ENCODE results near the gene HRK. TPM values are rescaled to one million over a fixed set of nuclear protein-coding genes. Genes with fewer than 3 reads are reported as not detected.

The HRK gene
- total and polyA plus RNA-seq, 9 donors, result 0.13 to 0.64 (median 0.29) TPM

DNA sequence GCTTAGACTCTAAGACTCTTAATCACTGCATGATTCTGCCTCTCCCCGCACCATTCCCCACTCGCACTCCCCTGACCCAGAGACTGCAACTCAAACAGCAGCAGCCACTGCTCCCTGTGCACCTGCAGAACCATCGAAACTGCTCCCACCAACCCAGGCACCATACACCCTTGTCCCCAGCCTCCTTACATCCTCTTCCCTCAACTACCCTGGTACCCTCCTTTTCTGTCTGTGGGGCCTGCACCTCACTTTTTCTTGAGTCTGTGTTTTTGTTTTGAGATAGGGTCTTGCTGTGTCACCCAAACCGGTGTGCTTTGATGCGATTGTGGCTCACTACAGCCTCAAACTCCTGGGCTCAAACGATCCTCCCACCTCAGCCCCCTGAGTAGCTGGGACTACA lies 73.7 kb downstream of the HRK start:
- Histone ChIP-seq H3K27me3 (ENCODE audit: control insufficient read depth, insufficient read depth, low read length) (no peaks in the 10 kb centered on the region), H3K36me3 (ENCODE audit: control insufficient read depth, insufficient read depth, low read length) (no peaks in the 10 kb centered on the region), H3K4me1 (ENCODE audit: control insufficient read depth, insufficient read depth, low read length) (no peaks in the 10 kb centered on the region), H3K9me3 (replicated peaks; ENCODE audit: control insufficient read depth, low read depth, low read length) (no peaks in the 10 kb centered on the region), H3K4me3 (ENCODE audit: low read length) (no peak overlapping the region), H3K27ac (ENCODE audit: low read length) (no peak overlapping the region)
- DNase-seq, result no peak
- WGBS (ENCODE audit: insufficient coverage), result 98% methylated on average over 5 of the region's 6 CpGs

DNA sequence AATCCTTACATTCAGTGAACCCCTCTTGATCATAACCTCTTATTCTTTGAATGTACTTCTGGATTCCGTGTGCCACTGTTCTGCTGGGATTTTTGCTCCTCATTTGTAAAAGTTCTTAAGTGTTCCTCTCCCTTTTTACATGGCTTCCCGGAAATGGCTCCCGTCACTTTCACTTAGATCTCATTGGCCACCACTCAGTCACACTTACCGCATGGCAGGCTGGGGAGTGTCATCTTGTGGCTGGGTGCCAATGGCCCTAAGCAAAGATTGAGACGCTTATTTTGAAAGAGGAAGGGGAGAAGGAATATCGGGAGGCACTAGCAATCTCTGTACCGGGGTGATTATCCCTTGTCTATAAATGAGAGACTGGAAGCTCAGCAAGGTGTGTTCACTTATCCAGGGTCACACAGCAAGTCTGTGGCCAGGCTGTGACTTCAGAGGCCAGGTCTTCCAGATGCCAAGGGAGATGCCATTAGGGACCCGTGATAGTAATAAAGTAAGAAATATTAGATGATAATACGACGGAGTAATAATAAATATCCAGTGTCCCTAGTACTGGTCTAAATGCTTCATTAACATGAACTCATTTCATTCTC lies 74.3 kb downstream of the HRK start:
- 61% methylated on average over 3 of the region's 10 CpGs for WGBS (ENCODE audit: insufficient coverage)

More for the DNA sequence above, 74.3 kb downstream of the HRK start:
- no peaks in the 10 kb centered on the region for H3K27me3 ChIP-seq (ENCODE audit: control insufficient read depth, insufficient read depth, low read length)
- no peak overlapping the region for H3K4me3 ChIP-seq (ENCODE audit: low read length)
- H3K9me3 ChIP-seq (replicated peaks; ENCODE audit: control insufficient read depth, low read depth, low read length), result no peaks in the 10 kb centered on the region
- H3K27ac ChIP-seq (ENCODE audit: low read length), result no peak overlapping the region
- DNase-seq, result no peak
- H3K4me1 ChIP-seq (ENCODE audit: control insufficient read depth, insufficient read depth, low read length), result no peaks in the 10 kb centered on the region
- no peaks in the 10 kb centered on the region for H3K36me3 ChIP-seq (ENCODE audit: control insufficient read depth, insufficient read depth, low read length)

Other genes with a start within 250 kb of the HRK start
- gene SPRING1, start 143.4 kb downstream of the HRK start, total RNA-seq, result 9.0 TPM
- 10 to 100 TPM; 11.2 to 20.5 (median 14.1) TPM for gene SPRING1, start 143.4 kb downstream of the HRK start, polyA plus RNA-seq (ENCODE audit: insufficient read depth in 1 of 8, insufficient read length in 8 of 8, low replicate concordance in 1 of 8)
- 1.3 TPM for gene RNFT2, start 143.1 kb downstream of the HRK start, total RNA-seq
- gene RNFT2, start 143.1 kb downstream of the HRK start, polyA plus RNA-seq (ENCODE audit: insufficient read depth in 1 of 8, insufficient read length in 8 of 8, low replicate concordance in 1 of 8), result 1 to 10 TPM in 7 of 8 donors, under 1 TPM in 1; 0.88 to 2.1 (median 1.5) TPM
- gene FBXW8, start 29.5 kb upstream of the HRK start, total RNA-seq, result 13.2 TPM
- 10 to 100 TPM; 11.1 to 20.3 (median 15.3) TPM for gene FBXW8, start 29.5 kb upstream of the HRK start, polyA plus RNA-seq (ENCODE audit: insufficient read depth in 1 of 8, insufficient read length in 8 of 8, low replicate concordance in 1 of 8)
- 4.8 TPM for gene TESC, start 218.0 kb upstream of the HRK start, total RNA-seq
- gene TESC, start 218.0 kb upstream of the HRK start, polyA plus RNA-seq (ENCODE audit: insufficient read depth in 1 of 8, insufficient read length in 8 of 8, low replicate concordance in 1 of 8), result 1 to 10 TPM; 3.2 to 7.2 (median 5.4) TPM